ENCODE measurements around the gene IQGAP2. TPM values are rescaled to one million over a fixed set of nuclear protein-coding genes. Genes with fewer than 3 reads are reported as not detected.

IQGAP2 gene
- total RNA-seq, 1 experiment from 2014 or later: 0.59 TPM

GRCh38 chr5:76482984-76483383, 79.9 kb downstream of the IQGAP2 start:
- ChIA-PET CTCF (no interaction called here), POLR2A (no interaction called here)
- in situ Hi-C loops (cut with HindIII; ENCODE audit: low pct_unique_long_range_greater_than_20kb, low sequenced_read_pairs): no loop called here
- H3K4me1 ChIP-seq (ENCODE audit: control insufficient read depth, insufficient read depth, low read length): no peaks in the 10 kb centered on the region
- H3K36me3 ChIP-seq (ENCODE audit: control insufficient read depth, insufficient read depth, low read length): no peaks in the 10 kb centered on the region
- ATAC-seq (no peak), DNase-seq (ENCODE audit: low read depth, low spot score) (no peak)
- intact Hi-C loops (cut with micrococcal nuclease; ENCODE audit: unreplicated experiment): no loop called here
- H3K9me3 ChIP-seq (ENCODE audit: control insufficient read depth, insufficient read depth, low read depth, low read length): no peaks in the 10 kb centered on the region
- TF ChIP-seq CTCF (IDR thresholded peaks at IDR 0.05) (no peak), REST (IDR thresholded peaks at IDR 0.05; ENCODE audit: insufficient read depth in 1 of 2, low read depth in 2 of 2, low read length in 1 of 2) (no peak), TCF7L2 (IDR thresholded peaks at IDR 0.05; ENCODE audit: low read depth, low read length) (no peak), SIN3A (IDR thresholded peaks at IDR 0.05; ENCODE audit: borderline replicate concordance, insufficient read depth, low read depth, low read length) (no peak)
- H3K27me3 ChIP-seq (ENCODE audit: control insufficient read depth, insufficient read depth, low read length): no peaks in the 10 kb centered on the region; the same call in 1 of the 2 replicates
- H3K27ac ChIP-seq (ENCODE audit: low read length): no peak overlapping the region
- no peak overlapping the region for H3K4me3 ChIP-seq (ENCODE audit: low read depth in 2 of 2, low read length in 2 of 2)
- no TSS peak for BruUV-seq (replicated peaks)

- no peaks in the 10 kb centered on the region for H3K4me1 ChIP-seq (ENCODE audit: control insufficient read depth, insufficient read depth, low read length)
- CTCF ChIA-PET: no interaction called here
- BruUV-seq (replicated peaks): no TSS peak
- no peak overlapping the region for H3K4me3 ChIP-seq (ENCODE audit: low read depth in 2 of 2, low read length in 2 of 2)
- no peak for ATAC-seq
- TF ChIP-seq CTCF (IDR thresholded peaks at IDR 0.05) (no peak), TCF7L2 (IDR thresholded peaks at IDR 0.05; ENCODE audit: low read depth, low read length) (no peak), SIN3A (IDR thresholded peaks at IDR 0.05; ENCODE audit: borderline replicate concordance, insufficient read depth, low read depth, low read length) (no peak), REST (IDR thresholded peaks at IDR 0.05; ENCODE audit: insufficient read depth in 1 of 2, low read depth in 2 of 2, low read length in 1 of 2) (no peak), POLR2AphosphoS5 (IDR thresholded peaks at IDR 0.05; ENCODE audit: low read depth, low read length) (no peak)
- H3K27ac ChIP-seq (ENCODE audit: low read length): no peak overlapping the region
- POLR2A ChIA-PET: no interaction called here
- intact Hi-C loops (cut with micrococcal nuclease; ENCODE audit: unreplicated experiment) (no loop called here), in situ Hi-C loops (cut with HindIII; ENCODE audit: low pct_unique_long_range_greater_than_20kb, low sequenced_read_pairs) (no loop called here)
- no peaks in the 10 kb centered on the region for H3K36me3 ChIP-seq (ENCODE audit: control insufficient read depth, insufficient read depth, low read length)
- DNase-seq (ENCODE audit: low read depth, low spot score): no peak
- no peaks in the 10 kb centered on the region for H3K9me3 ChIP-seq (ENCODE audit: control insufficient read depth, insufficient read depth, low read depth, low read length)
- H3K27me3 ChIP-seq (ENCODE audit: control insufficient read depth, insufficient read depth, low read length): no peaks in the 10 kb centered on the region; the same call in 1 of the 2 replicates
These were observed 80.3 kb downstream of the IQGAP2 start for GRCh38 chr5:76483433-76483832.
